Activated T-helper 2 cell treated with anti-CD3 and anti-CD28 coated beads, Interferon-gamma antibody, Interleukin-2, Interleukin-4, amounts not matched to agents 10 μg/mL and 5 μg/mL and 100 μg/mL, durations not matched to agents 14 hours and 24 hours and 36 hours (primary cell): Measurements from ENCODE around the gene MBD3. TPM values are rescaled to one million over a fixed set of nuclear protein-coding genes. Genes with fewer than 3 reads are reported as not detected.

Experiments used
- DNase-seq: peaks from one replicate; pipeline ENCODE4 v3.0.0; 2021; ENCODE audit warnings: low spot score
- H3K27ac Mint-ChIP-seq: one replicate; pipeline ENCODE4 v1.8.0; 2021; ENCODE audit warnings: mixed read lengths
- H3K27me3 Mint-ChIP-seq: one replicate; pipeline ENCODE4 v1.8.0; 2021; ENCODE audit warnings: low read depth, mixed read lengths
- H3K36me3 Mint-ChIP-seq: one replicate; pipeline ENCODE4 v1.8.0; 2021; ENCODE audit warnings: low read depth, mixed read lengths
- H3K4me1 Mint-ChIP-seq: one replicate; pipeline ENCODE4 v1.8.0; 2021; ENCODE audit warnings: low read depth, mixed read lengths
- H3K4me3 Mint-ChIP-seq: one replicate; pipeline ENCODE4 v1.8.0; 2021; ENCODE audit warnings: low read depth, mild to moderate bottlenecking, moderate library complexity, mixed read lengths
- H3K9me3 Mint-ChIP-seq: one replicate; pipeline ENCODE4 v1.8.0; 2021; ENCODE audit warnings: mixed read lengths
- intact Hi-C: fragments of 100-400 bp; cut with micrococcal nuclease; formaldehyde crosslinking; loops from one replicate; pipeline ENCODE4 v1.15.1; 2023
- total RNA-seq: library from RNA; stranded (reverse); gene quantifications from 2 replicates; pipeline ENCODE4 v1.2.3, GENCODE V29; 2022

MBD3 gene
- total RNA-seq, 1 donor from 2014 or later = 123 TPM

DNA sequence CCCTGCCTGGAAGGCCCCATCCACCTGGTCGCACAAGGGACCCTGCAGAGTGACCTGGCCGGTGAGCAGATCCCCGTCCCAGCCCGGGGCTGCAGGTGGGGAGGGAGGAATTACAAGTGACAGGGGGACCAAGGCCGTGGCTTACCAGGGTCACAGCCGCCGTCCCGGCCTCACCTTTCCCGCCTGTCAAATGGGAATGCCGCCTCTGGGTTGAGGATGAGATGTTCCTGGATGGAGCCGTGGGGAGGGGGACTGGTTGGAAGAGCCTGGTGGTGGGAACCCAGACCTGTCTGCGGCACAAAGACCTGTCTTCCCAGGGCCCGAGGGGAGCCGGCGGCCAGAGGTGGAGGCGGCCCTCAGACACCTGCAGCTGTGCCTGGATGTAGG lies 63.2 kb downstream of the MBD3 start:
- intact Hi-C loops = no loop called here
- Mint-ChIP-seq H3K36me3 (no peaks in the 10 kb centered on the region), H3K4me1 (peaks cover 1% of the 10 kb centered on the region), H3K4me3 (no peak overlapping the region), H3K27me3 (peaks cover 7% of the 10 kb centered on the region), H3K9me3 (no peaks in the 10 kb centered on the region), H3K27ac (no peak overlapping the region)
- no peak for DNase-seq

DNA sequence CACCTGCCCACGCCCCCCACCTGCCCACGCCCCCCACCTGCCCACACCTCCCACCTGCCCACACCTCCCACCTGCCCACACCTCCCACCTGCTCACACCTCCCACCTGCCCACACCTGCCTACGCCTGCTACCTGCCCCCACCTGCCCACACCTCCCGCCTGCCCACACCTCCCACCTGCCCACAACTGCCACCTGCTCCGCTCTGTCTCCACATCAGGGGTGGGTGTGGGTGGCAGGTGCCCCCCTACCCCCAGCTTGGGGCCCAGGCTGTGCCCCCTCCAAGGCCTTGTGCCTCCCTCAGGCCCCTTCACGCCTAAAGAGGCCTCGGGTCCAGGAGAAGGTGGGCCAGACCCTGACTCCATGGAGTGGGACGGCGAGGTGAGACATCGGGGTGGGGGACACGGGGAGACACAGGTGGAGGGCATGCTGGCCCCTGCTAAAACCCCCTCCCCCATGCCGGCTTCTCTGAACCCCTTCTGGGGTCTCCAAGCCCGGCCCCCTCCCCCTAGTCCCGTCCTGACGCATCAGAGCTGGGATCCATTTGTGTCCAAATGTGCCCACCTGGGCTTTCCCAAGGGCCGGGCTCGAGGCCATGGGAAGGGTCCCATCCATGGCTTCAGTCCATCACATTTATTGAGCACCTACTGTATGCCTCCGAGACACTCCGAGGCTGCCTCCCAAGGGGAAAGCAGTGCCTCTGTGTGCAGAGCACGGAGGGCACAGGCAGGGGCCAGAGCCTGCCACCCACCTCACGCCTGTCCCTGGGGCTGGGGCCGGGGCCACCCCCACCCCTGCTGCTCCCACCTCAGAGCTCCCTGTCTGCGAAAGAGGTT lies 63.9 kb downstream of the MBD3 start:
- H3K4me3 Mint-ChIP-seq = no peak overlapping the region
- intact Hi-C loops = no loop called here
- no peak overlapping the region for H3K27ac Mint-ChIP-seq
- H3K27me3 Mint-ChIP-seq = peaks cover 9% of the 10 kb centered on the region
- H3K36me3 Mint-ChIP-seq = no peaks in the 10 kb centered on the region
- DNase-seq = no peak
- H3K4me1 Mint-ChIP-seq = peaks cover 1% of the 10 kb centered on the region
- H3K9me3 Mint-ChIP-seq = no peaks in the 10 kb centered on the region

DNA sequence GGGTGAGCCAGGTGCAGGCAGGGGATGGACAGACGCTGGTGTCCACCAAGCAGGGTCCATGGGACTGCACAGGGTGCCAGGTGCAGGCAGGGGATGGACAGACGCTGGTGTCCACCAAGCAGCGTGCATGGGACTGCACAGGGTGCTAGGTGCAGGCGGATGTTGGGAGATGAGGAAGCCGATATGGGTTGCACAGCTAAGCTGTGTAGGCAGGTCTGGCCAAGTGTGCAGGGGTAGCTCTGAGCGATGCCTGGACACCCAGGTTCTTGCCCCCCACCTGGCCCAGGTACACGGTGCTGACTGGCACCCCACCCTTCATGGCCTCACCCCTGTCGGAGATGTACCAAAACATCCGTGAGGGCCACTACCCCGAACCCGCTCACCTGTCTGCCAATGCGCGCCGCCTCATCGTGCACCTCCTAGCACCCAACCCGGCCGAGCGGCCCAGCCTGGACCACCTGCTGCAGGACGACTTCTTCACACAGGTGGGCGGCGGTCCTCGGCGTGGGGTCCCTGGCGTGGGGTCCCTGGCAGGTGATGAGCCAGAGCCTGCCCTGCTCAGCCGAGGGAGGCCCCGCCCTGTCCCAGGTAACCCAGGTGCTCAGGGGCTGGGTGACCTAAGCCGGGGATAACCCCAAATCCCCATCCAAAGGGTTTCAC lies 64.9 kb downstream of the MBD3 start:
- Mint-ChIP-seq H3K36me3 (no peaks in the 10 kb centered on the region), H3K27me3 (peaks cover 9% of the 10 kb centered on the region), H3K4me3 (no peak overlapping the region), H3K27ac (no peak overlapping the region), H3K4me1 (peaks cover 1% of the 10 kb centered on the region), H3K9me3 (no peaks in the 10 kb centered on the region)
- DNase-seq = no peak
- intact Hi-C loops = no loop called here

DNA sequence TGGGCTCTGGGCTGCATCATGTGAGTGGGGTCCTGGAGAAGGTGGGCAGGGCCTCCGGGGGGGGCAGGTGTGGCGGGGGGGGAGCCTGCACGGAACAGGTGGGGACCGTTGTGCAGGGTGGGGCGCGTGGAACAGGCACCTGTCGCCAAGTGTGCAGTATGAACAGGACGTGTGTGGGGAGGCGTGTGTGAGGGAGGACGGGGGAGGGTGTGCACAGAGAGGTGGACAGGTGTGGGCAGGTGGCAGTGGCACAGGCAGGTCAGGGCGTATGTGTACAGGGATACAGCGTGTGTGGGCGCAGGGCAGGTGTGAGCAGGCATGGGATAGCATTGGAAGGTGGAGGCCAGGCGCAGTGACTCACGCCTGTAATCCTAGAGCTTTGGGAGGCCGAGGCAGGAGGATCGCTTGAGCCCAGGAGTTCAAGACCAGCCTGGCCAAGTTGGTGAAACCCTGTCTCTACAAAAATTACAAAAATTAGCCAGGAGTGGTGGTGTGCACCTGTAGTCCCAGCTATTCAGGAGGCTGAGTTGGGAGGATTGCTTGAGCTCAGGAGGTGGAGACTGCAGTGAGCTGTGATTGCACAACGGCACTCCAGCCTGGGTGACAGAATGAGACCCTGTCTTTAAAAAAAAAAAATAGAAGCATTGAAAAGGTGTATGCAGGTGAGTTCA lies 65.6 kb downstream of the MBD3 start:
- Mint-ChIP-seq H3K36me3 (no peaks in the 10 kb centered on the region), H3K27me3 (peaks cover 9% of the 10 kb centered on the region), H3K9me3 (no peaks in the 10 kb centered on the region), H3K4me1 (peaks cover 1% of the 10 kb centered on the region), H3K27ac (no peak overlapping the region), H3K4me3 (no peak overlapping the region)
- intact Hi-C loops = no loop called here
- DNase-seq = no peak

DNA sequence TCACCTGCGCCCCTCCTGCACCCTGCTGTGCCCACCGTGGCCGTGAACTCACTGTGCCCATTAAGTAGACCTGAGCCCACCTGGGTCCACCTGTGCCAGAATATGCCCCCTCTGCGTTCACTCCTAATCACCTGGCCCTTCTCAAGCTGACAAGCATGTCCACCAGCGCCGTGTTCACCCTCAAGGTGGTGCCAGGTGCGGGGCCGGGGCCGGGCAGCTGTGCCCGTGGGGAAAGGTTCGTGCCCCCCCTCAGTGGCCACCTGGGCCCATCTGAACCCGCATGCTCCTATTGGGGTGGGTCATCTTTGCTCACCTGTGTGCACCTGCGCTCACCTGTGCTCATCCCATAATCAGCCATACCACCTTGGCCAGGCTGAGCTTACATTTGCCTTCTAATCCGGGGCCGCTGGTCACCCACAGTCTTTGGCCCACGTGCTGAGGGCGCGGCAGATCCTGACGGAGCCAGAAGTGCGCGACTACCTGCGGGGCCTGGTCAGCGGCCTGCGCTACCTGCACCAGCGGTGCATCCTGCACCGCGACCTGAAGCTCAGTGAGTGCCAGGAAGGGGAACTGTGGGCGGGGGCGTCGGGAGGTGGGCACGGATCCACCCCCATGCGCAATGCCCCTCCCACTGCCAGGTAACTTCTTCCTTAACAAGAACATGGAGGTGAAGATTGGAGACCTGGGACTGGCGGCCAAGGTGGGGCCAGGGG lies 66.4 kb downstream of the MBD3 start:
- no peak overlapping the region for H3K27ac Mint-ChIP-seq
- peaks cover 12% of the 10 kb centered on the region for H3K27me3 Mint-ChIP-seq
- H3K4me1 Mint-ChIP-seq = peaks cover 1% of the 10 kb centered on the region
- H3K9me3 Mint-ChIP-seq = no peaks in the 10 kb centered on the region
- no peaks in the 10 kb centered on the region for H3K36me3 Mint-ChIP-seq
- intact Hi-C loops = no loop called here
- DNase-seq = no peak
- no peak overlapping the region for H3K4me3 Mint-ChIP-seq

DNA sequence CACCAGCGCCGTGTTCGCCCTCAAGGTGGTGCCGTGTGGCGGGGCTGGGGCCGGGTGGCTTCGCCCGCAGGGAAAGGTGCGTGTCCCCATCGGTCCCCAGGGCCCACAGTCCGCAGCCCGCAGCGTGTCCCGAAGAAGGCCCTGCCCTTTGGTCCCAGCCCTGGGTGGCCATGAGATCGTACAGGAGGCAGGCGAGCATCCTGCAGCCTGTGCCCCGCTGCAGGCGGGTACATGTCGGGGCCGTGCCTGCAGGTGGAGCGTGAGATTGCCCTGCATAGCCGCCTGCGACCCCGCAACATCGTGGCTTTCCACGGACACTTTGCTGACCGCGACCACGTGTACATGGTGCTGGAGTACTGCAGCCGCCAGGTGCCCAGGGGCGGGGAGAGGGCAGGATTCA lies 67.3 kb downstream of the MBD3 start:
- no peak overlapping the region for H3K27ac Mint-ChIP-seq
- no peaks in the 10 kb centered on the region for H3K36me3 Mint-ChIP-seq
- no peak for DNase-seq
- H3K9me3 Mint-ChIP-seq = no peaks in the 10 kb centered on the region
- intact Hi-C loops = no loop called here
- peaks cover 12% of the 10 kb centered on the region for H3K27me3 Mint-ChIP-seq
- peaks cover 1% of the 10 kb centered on the region for H3K4me1 Mint-ChIP-seq
- H3K4me3 Mint-ChIP-seq = no peak overlapping the region

DNA sequence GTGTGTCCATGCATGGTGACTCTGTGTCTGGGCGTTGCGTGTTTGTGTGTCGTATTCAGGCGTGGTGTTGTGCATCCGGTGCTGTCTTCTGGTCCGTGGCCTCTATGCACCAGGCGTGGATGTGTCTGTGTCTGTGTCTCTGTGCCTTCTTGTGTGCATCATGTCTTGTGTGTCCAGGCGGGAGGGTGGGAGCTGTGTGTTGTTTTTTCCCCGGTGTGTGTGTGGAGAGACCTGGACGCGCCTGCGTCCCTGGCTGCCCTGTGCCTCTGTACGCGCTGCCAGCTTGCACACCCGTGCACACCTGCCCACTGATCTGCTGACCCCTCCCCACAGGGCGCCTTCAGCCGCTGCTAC lies 67.7 kb downstream of the MBD3 start:
- no peak overlapping the region for H3K4me3 Mint-ChIP-seq
- no peaks in the 10 kb centered on the region for H3K9me3 Mint-ChIP-seq
- no peaks in the 10 kb centered on the region for H3K36me3 Mint-ChIP-seq
- H3K4me1 Mint-ChIP-seq = peaks cover 1% of the 10 kb centered on the region
- H3K27ac Mint-ChIP-seq = no peak overlapping the region
- intact Hi-C loops = no loop called here
- peaks cover 12% of the 10 kb centered on the region for H3K27me3 Mint-ChIP-seq
- DNase-seq = no peak

DNA sequence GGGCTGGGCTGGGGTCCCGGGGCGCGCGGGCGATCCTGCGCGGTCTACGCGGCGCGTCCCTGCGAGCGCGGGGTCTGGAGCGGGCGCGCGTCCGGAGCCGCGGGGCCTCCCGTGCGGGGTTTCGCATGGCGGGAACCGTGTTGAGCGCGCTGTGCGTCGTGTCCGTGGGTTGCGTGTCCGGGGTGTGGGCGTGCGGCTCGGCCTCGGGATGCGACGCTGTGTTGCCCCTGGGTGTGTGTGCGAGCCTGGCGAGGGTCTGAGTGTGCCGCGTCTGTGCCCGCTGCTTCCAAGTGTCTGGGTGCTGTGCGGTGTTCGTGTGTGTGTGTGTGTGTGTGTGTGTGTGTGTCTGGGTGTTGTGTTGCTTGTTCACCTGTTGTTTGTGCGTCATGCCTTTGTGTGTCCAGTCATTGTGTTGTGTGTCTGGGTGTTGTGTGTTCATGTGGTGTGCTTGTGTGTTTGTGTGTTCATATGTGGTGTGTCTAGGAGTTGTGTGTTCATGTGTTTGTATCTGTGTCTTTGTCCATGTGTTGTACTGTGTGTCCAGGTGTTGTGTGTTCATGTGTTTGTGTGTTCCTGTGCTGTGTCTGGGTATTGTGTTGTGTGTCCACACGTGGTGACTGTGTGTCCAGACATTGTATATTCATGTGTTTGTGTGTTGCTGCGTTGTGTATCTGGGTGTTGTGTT lies 68.2 kb downstream of the MBD3 start:
- H3K9me3 Mint-ChIP-seq = no peaks in the 10 kb centered on the region
- peaks cover 1% of the 10 kb centered on the region for H3K4me1 Mint-ChIP-seq
- H3K36me3 Mint-ChIP-seq = no peaks in the 10 kb centered on the region
- H3K27ac Mint-ChIP-seq = no peak overlapping the region
- H3K27me3 Mint-ChIP-seq = peaks cover 12% of the 10 kb centered on the region
- DNase-seq = no peak
- intact Hi-C loops = no loop called here
- no peak overlapping the region for H3K4me3 Mint-ChIP-seq

Other genes starting within 250 kb of the MBD3 start
- gene NDUFS7, start 209.0 kb downstream of the MBD3 start, total RNA-seq = 88.7 and 104 TPM in 2 replicates
- gene GAMT, start 191.3 kb downstream of the MBD3 start, total RNA-seq = 30.6 and 33.9 TPM in 2 replicates
- 282 and 290 TPM in 2 replicates for gene DAZAP1, start 185.3 kb downstream of the MBD3 start, total RNA-seq
- gene RPS15, start 154.5 kb downstream of the MBD3 start, total RNA-seq = 1,450 and 1,471 TPM in 2 replicates
- gene APC2, start 142.7 kb downstream of the MBD3 start, total RNA-seq = 0.07 and 0.21 TPM in 2 replicates
- 33.0 and 37.9 TPM in 2 replicates for gene C19orf25, start 113.7 kb downstream of the MBD3 start, total RNA-seq
- 2.1 and 2.6 TPM in 2 replicates for gene PCSK4, start 102.5 kb downstream of the MBD3 start, total RNA-seq
- gene REEP6, start 101.7 kb downstream of the MBD3 start, total RNA-seq = 1.6 and 2.1 TPM in 2 replicates
- 4.9 and 6.4 TPM in 2 replicates for gene ADAMTSL5, start 79.8 kb downstream of the MBD3 start, total RNA-seq
- gene PLK5, start 68.8 kb downstream of the MBD3 start, total RNA-seq = not detected in 2 replicates
- 14.9 and 15.4 TPM in 2 replicates for gene MEX3D, start 24.5 kb downstream of the MBD3 start, total RNA-seq
- 163 and 184 TPM in 2 replicates for gene UQCR11, start 12.6 kb upstream of the MBD3 start, total RNA-seq
- gene TCF3, start 59.8 kb upstream of the MBD3 start, total RNA-seq = 153 and 173 TPM in 2 replicates
- not detected in 2 replicates for gene ONECUT3, start 160.6 kb upstream of the MBD3 start, total RNA-seq
- gene ATP8B3, start 219.4 kb upstream of the MBD3 start, total RNA-seq = 11.3 and 11.5 TPM in 2 replicates